ENCODE results near the gene HSPA9.
"Not testable (repeated sequence)": the region's sequence is repeated elsewhere in the genome, so short reads cannot be mapped to it uniquely, and the experiment has no call there.

The HSPA9 gene

DNA sequence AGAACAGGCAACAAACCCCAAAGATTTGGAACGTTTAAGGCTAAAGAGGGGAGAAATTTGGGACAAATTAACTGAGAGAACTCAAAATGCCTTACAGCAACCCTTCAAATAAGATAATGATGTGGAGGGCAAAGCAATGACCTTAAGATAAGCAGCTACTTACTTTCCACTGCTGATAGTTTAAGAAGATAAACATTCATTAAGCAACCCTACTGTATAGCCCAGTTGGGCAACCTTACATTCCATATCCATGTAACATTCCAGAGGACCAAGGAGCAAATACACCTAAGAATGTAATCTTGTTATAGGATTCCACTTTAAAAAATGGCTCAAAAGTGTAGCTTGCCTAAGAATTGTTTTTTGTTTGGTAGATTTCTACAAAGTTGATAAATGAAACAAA lies 47.0 kb downstream of the HSPA9 start:
- DNase-seq = no peak

DNA sequence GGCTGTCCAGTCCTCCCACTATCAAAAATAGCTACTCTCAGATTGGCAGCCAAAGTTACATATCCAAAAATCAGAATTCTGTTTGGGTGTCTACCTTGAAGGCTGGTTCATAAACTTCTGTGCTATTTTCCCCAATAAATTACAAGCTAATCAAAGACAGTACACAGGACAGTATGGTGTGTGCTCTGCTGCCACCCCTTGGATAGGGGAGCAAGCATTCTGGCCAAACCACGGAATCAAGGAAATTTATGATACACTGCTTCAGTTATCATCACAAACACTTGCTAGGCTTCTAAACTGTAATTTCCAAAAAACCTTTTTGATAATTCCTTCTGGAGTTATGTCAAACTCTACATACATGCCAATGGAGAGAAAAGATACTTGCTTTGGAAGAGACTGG lies 48.0 kb downstream of the HSPA9 start:
- DNase-seq = no peak

- DNase-seq = no peak
Observed at GRCh38 chr5:138523406-138523805, 51.8 kb downstream of the HSPA9 start.

GRCh38 chr5:138520971-138521370 lies 54.2 kb downstream of the HSPA9 start:
- no peak for DNase-seq

DNA sequence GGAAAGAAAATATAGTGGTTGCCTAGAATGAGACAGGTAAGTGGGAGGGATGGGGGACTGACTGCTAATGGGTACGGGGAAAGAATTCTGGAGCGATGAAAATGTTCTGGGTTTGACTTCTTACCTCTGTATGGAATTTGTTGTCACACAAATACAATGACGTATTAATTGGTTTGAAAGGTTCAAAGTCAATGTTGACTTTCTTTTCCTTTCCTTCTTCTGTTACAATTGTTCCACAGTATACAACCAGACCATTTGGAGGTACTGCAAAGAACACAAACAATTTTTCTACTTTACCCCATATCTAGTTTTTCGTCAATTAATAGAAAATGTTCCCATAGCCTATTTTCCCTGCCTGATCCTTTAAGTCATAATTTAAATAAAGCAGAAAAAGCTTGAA lies 57.8 kb downstream of the HSPA9 start:
- DNase-seq = no peak

GRCh38 chr5:138515556-138516245 lies 59.5 kb downstream of the HSPA9 start:
- DNase-seq = no peak

DNA sequence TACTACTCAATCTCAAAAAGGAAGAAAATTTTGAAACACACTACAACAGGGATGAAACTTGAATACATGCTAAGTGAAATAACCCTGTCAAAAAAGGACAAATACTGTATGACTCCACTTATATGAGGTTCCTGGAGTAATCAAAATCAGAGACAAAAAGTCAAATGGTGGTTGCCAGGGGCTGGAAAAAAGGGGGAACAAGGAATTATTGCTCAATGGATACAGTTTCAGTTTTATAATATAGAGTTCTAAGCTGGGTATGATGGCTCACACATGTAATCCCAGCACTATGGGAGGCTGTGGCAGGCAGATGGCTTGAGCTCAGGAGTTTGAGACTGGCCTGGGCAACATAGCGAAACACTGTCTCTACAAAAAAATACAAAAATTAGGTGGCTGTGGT lies 61.2 kb downstream of the HSPA9 start:
- no peak for DNase-seq

- no peak for DNase-seq
Observed at GRCh38 chr5:138508958-138509357, 66.2 kb downstream of the HSPA9 start.

- DNase-seq = not testable (repeated sequence)
Observed at GRCh38 chr5:138507485-138507884, 67.7 kb downstream of the HSPA9 start.

DNA sequence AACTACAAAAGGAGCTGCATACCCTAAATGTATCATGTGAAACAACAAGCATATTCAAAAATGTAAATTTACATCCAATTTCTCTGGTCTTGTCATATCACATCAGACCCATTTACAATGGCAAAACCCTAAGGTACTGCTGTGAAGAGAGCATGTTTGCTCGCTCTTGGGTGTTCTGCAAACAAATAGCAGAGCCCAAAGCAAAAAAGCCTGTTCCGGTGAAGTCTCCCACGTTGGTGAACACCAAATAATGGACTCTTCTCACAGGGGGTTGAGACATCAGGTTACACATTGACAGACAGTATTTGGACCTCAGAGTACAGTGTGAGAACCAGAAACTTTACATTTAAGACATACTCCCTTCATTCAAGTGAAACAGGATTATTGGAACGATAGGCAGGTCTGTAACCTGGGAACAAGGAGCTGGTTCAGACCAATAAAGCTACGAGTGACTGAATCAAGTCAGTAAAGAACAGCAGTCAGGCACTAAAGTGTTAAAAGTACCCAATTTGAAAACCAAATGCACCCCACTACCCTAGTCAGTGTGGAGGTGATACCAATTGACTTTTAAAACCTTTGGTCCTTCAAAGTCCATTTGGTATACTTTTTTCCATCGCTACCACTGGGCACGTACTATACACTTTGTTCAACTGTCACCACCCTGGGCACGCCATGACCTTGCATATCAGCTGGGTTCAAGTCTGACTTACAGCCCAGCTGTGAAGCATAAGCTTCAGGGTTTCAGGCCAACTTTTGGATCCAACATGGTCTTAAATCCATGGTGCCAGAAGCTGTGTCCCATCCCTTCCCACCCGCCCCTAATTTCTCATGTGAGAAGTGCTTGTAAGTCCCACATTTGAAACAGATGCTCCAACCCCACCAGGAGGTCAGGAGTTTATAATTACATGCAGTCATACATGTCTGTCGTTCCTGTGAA lies 68.6 kb downstream of the HSPA9 start:
- no peak for DNase-seq

GRCh38 chr5:138504799-138505198 lies 70.4 kb downstream of the HSPA9 start:
- DNase-seq = peak; percentile 19

All from NCI-H1092 treated with DMSO at 0.1 percent for 48 hours (cell line).